Retinal pigment epithelial cell (primary cell): ENCODE measurements around the gene DNAH3.

ENCODE experiments used
- DNase-seq: peaks from one replicate; pipeline ENCODE4 v3.0.0-alpha.2; 2010; ENCODE audit warnings: low read depth
- H3K4me3 ChIP-seq: 2 replicates; pipeline ENCODE4 v1.5.1; 2011; ENCODE audit warnings: mild to moderate bottlenecking, low read length, control low read depth, moderate library complexity
- CTCF ChIP-seq: conservative IDR thresholded peaks from 2 replicates; pipeline ENCODE4 v1.5.1; 2011; ENCODE audit warnings: low read depth, low read length, control low read depth, inconsistent platforms

Gene DNAH3

GRCh38 chr16:21145738-21146137 lies 4.9 kb downstream of the DNAH3 start:
- no peak overlapping the region for H3K4me3 ChIP-seq
- no peak for TF ChIP-seq CTCF
- no peak for DNase-seq

- no peak for DNase-seq
- TF ChIP-seq CTCF = no peak
Observed at GRCh38 chr16:21134053-21134452, 16.6 kb downstream of the DNAH3 start.

GRCh38 chr16:21130811-21131210 lies 19.8 kb downstream of the DNAH3 start:
- no peak for TF ChIP-seq CTCF
- no peak for DNase-seq
- no peak overlapping the region for H3K4me3 ChIP-seq

More at GRCh38 chr16:21134053-21134452, 16.6 kb downstream of the DNAH3 start:
- no peak overlapping the region for H3K4me3 ChIP-seq

GRCh38 chr16:21128991-21129390 lies 21.7 kb downstream of the DNAH3 start:
- DNase-seq = no peak

GRCh38 chr16:21126518-21126917 lies 24.1 kb downstream of the DNAH3 start:
- no peak for DNase-seq
- no peak overlapping the region for H3K4me3 ChIP-seq
- TF ChIP-seq CTCF = no peak

More at GRCh38 chr16:21128991-21129390, 21.7 kb downstream of the DNAH3 start:
- no peak overlapping the region for H3K4me3 ChIP-seq
- no peak for TF ChIP-seq CTCF

GRCh38 chr16:21125191-21125590 lies 25.5 kb downstream of the DNAH3 start:
- DNase-seq = no peak
- TF ChIP-seq CTCF = no peak
- H3K4me3 ChIP-seq = no peak overlapping the region

GRCh38 chr16:21120976-21121520 lies 29.6 kb downstream of the DNAH3 start:
- DNase-seq = no peak
- H3K4me3 ChIP-seq = no peak overlapping the region
- no peak for TF ChIP-seq CTCF
